Measurements from ENCODE around the gene NLRP7.
"Not testable (repeated sequence)": the region's sequence is repeated elsewhere in the genome, so short reads cannot be mapped to it uniquely, and the experiment has no call there.

Gene NLRP7

DNA sequence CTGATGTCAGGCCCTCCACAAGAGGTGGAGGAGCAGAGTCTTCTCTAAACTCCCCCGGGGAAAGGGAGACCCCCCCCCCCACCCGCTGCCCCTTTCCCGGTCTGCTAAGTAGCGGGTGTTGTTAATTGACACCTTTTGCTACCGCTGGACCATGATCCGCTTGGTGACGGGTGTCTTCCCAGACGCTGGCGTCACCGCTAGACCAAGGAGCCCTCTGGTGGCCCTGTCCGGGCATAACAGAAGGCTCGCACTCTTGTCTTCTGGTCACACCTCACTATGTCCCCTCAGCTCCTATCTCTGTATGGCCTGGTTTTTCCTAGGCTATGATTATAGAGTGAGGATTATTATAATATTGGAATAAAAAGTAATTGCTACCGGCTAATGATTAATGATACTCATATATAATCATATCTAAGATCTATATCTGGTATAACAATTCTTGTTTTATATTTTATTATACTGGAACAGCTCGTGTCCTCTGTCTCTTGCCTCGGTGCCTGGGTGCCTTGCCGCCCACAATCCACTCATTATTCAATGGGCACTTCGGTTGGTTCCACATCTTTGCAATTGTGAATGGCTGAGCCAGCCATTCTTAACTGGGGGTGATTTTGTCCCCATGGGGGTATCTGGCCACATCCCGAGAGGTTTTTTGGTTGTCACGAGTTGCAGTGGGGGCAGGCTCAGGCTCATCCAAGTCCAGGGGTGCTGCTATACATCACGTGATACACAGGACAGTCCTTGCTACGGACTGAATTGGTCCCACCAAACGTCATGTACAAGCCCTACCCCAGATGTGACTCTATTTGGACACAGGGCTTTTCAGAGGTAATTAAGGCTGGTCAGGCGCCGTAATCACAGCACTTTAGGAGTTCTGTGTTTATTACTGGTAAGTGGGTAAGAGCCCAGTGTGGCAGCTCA, 27.4 kb downstream of the NLRP7 start:
- DNase-seq (ENCODE audit: low read depth in 2 of 2, low spot score in 1 of 2), result not testable (repeated sequence)

DNA sequence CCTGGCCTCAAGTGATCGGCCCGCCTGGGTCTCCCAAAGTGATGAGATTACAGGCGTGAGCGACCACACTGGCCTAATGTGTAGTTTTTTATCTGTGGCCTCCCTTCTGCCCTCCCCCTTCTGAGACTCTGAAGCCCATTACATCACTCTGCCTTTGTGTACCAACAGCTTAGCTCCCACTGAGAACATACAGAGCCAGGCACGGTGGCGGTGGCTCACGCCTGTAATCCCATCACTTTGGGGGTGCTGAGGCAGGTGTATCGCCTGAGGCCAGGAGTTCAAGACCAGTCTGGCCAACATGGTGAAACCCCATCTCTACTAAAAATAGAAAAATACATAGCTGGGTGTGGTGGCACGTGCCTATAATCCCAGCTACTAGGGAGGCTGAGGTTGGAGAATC, 28.8 kb downstream of the NLRP7 start:
- no peak for DNase-seq (ENCODE audit: low read depth in 2 of 2, low spot score in 1 of 2)

DNA sequence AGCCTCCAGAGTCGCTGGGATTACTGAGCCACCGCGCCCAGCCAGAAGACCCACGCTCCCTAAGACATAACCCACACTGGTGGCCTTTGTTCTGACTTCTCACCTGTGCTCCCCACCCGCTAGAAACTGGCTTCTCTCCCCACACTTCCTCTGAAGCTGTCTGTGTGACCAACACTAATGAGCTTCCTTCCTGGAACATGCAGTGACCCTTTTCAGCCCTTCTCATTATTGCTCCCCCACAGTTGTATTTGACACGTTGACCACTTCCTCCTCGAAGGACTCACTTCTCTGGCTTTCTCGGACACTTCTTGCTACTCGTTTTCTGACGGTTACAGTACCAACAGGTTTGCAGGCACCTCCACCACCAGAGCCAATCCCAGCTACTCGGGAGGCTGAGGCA, 30.5 kb downstream of the NLRP7 start:
- no peak for DNase-seq (ENCODE audit: low read depth in 2 of 2, low spot score in 1 of 2)

DNA sequence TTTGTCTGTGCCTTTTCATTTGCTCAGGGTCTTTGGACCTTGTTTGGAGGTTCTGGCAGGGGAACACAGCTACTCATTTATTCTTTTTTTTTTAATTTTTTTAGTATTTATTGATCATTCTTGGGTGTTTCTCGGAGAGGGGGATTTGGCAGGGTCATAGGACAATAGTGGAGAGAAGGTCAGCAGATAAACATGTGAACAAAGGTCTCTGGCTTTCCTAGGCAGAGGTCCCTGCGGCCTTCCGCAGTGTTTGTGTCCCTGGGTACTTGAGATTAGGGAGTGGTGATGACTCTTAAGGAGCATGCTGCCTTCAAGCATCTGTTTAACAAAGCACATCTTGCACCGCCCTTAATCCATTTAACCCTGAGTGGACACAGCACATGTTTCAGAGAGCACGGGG, 39.4 kb downstream of the NLRP7 start:
- DNase-seq (ENCODE audit: low read depth in 2 of 2, low spot score in 1 of 2), result not testable (repeated sequence)

DNA sequence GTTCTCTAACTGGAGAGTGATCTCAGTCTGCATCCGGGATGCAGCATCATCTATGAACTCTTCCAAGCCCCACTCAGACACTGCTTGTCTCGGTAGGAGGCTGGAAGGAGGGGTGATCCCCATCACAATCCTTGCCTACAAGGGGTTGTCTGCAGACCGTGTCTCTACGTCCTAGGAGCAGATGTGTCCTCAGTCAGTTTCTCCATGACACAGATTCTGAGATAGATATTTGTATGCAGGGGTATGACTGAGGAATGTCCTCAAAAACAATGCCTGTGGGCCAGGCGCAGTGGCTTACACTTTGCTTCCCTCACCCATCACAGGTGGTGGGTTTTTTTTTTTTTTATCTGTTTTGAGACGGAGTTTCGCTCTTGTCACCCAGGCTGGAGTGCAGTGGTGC, 40.5 kb downstream of the NLRP7 start:
- DNase-seq (ENCODE audit: low read depth in 2 of 2, low spot score in 1 of 2), result no peak

DNA sequence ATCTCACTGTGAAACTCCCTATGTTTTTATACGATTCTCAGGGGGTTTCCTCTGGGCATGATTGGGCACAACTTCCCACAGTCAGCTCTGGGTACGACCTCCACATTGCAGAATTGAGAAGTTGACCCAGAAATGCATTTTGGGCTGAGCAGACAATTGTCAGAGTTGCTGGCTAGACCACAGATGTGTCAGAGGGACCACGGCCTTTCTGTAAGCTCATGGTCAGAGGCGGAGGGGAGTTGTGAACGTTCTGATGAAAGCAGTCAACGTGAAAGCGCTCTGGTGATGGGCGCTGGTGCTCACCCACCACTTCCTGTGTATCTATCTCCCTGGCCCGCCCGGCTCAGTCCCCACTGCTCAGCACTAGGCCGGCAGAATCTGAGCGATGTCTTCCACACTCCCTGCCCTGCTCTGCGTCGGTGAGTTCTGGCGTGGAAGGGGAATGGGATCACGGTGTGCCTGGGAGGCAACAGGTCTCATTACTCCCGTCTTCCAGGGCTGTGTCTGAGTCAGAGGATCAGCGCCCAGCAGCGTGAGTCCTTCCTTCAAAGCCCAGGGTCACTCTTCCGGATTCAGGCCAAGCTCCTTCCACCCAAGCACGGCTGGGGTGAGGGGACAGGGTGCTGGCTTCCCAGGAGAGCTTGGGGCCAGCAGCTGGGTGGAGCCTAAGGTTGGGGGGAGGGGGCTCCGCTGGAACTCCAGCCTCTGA, 41.4 kb downstream of the NLRP7 start, which contains the start of gene NCR1:
Gene NCR1, plus strand, starts transcription at position 346 of the 709 bp plus-strand sequence. Its CDS starts 40 bp downstream, at position 386.
- DNase-seq (ENCODE audit: low read depth in 2 of 2, low spot score in 1 of 2), result peak in 1 of 2 donors; percentile 17

DNA sequence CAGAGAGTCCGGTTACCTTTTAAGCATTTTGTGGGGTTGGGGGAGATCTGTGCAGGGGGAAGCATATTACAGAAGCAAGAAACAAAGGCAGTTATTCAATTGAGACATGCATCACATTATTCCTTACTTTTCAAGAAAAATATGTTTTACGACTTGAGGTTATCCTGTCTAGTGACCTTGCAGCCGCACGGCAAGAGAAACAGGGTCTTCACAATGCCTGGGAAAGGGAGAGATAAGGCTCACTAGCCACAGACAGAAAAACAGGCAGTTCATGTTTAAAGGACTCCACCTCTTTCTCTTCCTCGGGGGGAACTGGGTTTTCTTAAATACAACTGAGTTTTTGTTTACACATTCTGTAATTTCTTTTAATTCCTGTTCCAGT, 41.9 kb downstream of the NLRP7 start:
- DNase-seq (ENCODE audit: low read depth in 2 of 2, low spot score in 1 of 2), result no peak

DNA sequence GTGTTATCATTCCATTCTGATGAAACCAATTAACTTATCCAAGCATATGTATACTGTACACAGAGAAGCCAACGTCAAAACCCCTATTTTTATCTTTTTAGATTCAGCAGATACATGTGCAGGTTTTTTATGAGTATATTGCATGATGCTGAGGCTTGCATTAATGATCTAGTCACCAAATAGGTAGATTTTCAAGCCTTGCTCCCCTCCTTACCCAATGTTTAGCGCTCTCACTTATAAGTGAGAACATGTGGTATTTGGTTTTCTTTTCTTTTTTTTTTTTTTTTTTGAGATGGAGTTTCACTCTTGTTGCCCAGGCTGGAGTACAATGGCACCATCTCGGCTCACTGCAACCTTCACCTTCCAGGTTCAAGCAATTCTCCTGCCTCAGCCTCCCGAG, 43.1 kb downstream of the NLRP7 start:
- DNase-seq (ENCODE audit: low read depth in 2 of 2, low spot score in 1 of 2), result not testable (repeated sequence)

DNA sequence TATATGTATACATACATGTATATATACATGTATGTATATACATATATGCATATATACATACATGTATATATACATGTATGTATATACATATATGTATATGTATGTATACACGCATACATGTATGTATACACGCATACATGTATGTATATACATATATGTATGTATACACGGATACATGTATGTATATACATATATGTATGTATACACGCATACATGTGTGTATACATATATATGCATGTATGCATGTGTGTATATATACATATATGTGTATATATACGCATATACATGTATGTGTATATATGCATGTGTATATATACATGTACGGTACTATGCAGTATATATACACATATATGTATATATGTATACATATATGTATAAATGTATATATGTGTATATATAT, 44.0 kb downstream of the NLRP7 start:
- no peak for DNase-seq (ENCODE audit: low read depth in 2 of 2, low spot score in 1 of 2)

DNA sequence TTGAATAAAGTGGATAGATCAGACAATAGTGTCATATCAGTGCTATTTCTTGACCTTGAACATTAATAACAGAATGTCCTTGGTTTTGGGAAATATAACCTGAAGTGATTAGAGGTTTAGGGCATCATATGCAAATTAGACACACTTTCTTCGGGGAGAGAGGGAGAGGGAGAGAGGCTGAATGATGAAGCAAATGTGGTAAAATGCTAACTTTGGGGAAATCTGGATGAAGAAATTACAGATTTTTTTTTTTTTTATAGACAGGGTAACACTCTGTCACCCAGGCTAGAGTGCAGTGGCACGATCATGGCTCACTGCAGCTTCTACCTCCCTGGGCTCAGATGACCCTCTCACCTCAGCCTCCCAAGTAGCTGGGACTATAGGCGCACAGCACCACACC, 45.3 kb downstream of the NLRP7 start:
- DNase-seq (ENCODE audit: low read depth in 2 of 2, low spot score in 1 of 2), result no peak

DNA sequence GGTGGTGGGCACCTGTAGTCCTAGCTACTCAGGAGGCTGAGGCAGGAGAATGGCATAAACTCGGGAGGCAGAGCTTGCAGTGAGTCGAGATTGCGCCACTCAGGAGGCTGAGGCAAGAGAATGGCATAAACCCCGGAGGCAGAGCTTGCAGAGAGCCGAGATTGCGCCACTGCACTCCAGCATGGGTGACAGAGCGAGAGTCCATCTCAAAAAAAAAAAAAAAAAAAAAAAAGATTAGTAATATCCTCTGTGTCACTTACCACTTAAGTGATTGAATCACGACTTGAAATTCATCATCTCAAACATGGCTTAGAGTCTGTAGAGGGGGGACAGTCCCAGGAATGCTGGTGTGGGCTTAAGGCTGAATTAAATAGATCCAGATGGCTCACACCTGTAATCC, 46.2 kb downstream of the NLRP7 start:
- not testable (repeated sequence) for DNase-seq (ENCODE audit: low read depth in 2 of 2, low spot score in 1 of 2)

DNA sequence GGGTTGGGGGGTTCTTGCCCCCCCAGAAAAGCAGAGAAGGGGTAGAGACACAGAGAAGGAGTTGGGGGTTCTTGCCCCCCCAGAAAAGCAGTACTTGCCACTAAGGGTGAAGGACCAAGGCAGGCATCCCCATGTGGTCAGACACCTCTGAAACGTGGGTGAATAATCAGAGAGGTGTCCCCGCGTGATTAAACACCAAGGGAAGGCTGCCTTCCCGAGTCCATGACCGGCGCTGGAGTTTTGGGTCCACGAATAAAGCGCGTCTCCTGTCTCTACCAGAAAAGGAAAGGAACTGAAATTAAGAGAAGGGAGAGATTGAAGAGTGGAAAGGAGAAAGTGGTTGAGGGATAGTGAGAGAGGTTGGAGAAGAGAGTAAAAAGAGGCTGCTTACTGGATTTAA, 47.7 kb downstream of the NLRP7 start:
- not testable (repeated sequence) for DNase-seq (ENCODE audit: low read depth in 2 of 2, low spot score in 1 of 2)

DNA sequence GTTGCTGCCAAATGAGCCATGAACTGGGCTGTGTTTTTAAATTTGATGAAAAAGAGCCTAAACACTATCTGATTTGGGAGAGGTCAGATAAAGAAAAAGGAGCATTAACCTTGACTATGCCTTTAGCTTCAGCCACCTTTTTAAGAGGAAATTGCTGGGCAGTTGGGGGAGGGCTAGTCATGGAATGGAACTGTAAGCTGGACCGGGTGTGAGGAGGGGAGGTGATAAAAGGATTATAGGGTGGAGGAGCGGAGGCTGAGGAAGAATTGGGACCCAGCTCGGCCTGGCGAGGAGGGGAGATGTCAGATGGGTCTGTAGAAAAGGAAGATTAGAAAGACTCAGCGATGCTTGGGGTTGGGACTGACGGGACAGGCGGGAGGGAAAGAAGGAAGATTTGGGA, 48.6 kb downstream of the NLRP7 start:
- DNase-seq (ENCODE audit: low read depth in 2 of 2, low spot score in 1 of 2), result not testable (repeated sequence)

DNA sequence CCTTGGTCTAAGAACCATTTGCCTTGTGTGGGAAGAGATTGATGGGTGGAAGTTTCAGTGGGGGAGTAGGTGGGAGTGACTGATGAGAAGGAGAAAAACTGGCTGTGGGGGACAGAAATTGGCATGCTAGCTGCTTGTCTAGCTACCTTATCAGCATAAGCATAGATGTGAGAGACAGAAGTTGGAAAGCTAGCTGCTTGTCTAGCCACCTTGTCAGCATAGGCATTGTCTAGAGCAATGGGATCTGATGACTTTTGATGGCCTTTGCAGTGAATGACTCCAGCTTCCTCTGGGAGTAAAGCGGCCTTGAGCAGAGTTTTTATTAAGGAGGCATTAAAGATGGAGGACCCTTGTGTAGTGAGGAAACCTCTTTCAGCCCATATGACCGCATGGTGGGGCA, 51.3 kb downstream of the NLRP7 start:
- DNase-seq (ENCODE audit: low read depth in 2 of 2, low spot score in 1 of 2), result no peak

DNA sequence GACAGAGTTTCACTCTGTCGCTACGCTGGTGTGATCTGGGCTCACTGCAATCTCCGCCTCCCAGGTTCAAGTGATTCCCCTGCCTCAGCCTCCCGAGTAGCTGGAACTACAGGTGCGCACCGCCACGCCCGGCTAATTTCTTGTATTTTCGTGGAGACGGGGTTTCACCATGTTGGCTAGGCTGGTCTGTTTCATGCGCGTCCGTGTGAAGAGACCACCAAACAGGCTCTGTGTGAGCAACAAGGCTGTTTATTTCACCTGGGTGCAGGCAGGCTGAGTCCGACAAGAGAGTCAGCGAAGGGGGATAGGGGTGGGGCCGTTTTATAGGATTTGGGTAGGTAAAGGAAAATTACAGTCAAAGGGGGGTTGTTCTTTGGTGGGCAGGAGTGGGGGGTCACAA, 53.2 kb downstream of the NLRP7 start:
- DNase-seq (ENCODE audit: low read depth in 2 of 2, low spot score in 1 of 2), result not testable (repeated sequence)

DNA sequence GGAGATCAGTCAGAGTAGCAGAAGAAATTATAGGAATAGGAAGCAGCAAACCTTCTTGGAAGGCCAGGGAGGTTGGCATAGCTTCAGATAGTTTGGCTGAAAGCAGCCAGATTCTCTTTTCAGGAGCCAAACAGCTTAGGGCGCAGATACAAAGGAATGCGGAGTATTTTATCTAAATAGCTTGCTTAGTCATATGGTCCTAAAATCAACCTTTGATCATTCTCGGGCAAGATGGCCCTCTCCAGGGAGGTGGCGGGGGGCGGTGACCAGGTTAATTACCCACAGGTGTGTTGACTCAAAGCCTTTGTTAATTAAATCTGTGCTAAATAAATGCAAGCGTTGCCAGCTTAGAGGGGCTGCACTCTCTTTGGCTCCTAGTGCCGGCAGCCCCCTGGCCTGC, 53.9 kb downstream of the NLRP7 start:
- DNase-seq (ENCODE audit: low read depth in 2 of 2, low spot score in 1 of 2), result no peak

DNA sequence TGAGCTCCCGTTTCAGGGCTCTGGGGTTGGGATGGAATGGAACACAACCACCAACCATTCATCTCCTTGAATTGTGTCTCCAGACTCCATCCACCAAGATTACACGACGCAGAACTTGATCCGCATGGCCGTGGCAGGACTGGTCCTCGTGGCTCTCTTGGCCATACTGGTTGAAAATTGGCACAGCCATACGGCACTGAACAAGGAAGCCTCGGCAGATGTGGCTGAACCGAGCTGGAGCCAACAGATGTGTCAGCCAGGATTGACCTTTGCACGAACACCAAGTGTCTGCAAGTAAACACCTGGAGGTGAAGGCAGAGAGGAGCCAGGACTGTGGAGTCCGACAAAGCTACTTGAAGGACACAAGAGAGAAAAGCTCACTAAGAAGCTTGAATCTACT, 57.8 kb downstream of the NLRP7 start:
- DNase-seq (ENCODE audit: low read depth in 2 of 2, low spot score in 1 of 2), result no peak

DNA sequence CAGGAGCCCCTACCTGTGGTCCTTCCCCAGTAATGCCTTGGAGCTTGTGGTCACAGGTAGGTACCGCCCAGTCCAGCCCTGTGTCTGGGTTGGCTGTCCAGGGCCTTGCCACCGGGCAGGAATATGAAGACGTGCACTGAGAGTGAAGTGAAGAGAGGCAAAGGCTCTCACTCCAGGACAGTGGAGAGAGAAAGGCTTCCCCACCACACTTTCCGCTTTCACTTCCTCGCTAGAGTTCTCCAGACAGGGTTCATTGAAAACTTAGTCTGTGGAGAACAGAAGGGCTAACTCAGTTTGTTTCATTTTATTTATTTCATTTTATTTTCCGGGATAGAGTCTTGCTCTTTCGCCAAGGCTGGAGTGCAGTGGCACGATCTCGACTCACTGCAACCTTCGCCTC, 59.1 kb downstream of the NLRP7 start:
- no peak for DNase-seq (ENCODE audit: low read depth in 2 of 2, low spot score in 1 of 2)

DNA sequence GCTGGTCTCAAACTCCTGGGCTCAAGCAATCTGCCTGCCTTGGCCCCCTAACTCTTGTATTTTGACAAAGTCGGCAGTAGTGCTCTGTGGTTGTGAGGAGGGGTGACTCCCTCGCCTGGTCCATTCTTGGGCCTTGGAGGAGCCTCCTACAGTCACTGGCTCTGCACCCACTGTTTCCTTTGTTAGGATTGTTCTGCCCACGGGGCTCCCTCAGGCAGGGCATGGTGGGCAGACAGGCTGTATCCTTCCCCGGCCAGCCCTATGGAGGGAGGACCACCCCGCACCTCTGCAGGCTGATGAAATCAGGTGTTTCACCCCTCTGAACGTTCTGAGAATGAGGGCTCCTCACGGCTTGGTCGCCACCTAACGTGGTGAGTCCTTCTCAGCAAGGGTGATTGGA, 64.1 kb downstream of the NLRP7 start:
- DNase-seq (ENCODE audit: low read depth in 2 of 2, low spot score in 1 of 2), result no peak

DNA sequence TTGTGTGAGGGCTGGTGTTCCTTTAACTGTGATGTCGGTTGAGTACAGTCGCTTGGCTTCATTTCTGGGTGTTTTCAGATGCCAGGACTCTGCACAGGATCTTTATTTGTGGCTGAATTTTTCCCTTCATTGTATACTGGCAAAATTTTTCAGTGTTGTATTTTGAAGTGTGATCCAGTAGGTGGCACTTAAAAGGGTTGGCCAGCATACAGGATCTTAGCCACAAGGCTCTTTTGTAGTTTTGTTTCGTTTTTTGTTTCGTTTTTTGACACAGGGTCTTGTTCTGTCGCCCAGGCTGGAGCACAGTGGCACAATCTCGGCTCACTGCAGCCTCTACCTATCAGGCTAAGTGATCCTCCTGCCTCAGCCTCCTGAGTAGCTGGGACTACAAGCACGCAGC, 64.6 kb downstream of the NLRP7 start:
- DNase-seq (ENCODE audit: low read depth in 2 of 2, low spot score in 1 of 2), result no peak

DNA sequence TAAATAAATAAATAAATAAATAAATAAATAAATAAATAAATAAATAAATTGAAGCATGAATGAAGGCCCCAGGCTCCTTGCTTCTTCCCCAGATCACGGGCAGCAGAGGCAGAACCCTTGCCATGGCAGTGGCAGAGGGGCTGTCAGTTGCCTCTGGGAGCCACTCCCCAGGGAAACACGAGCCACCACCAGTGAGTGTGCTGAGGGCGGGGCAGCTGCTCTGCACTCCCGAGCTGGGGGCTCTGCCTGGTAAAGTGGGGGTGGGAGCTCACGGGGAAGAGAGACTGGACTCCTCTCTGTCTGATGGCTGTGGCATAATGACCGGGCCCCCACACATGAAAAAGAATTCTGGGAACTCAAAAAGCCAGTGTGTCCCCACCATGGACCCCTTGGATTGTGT, 65.4 kb downstream of the NLRP7 start:
- DNase-seq (ENCODE audit: low read depth in 2 of 2, low spot score in 1 of 2), result no peak

DNA sequence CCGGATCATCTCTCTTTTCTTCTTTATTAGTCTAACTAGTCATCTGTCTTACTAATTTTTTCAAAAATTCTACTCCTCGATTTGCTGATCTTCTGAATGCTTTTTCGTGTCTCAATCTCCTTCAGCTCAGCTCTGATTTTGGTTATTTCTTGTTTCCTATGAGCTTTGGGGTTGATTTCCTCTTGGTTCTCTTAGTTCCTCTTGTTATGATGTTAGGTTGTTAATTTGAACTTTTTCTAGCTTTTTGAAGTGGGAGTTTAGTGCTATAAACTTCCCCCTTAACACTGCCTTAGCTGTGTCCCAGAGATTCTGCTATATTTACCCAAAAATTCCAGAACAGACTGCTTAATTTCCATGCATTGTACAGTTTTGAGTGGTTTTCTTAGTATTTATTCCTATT, 69.9 kb downstream of the NLRP7 start:
- DNase-seq (ENCODE audit: low read depth in 2 of 2, low spot score in 1 of 2), result no peak

Data from stimulated activated CD8-positive, alpha-beta memory T cell treated with anti-CD3 and anti-CD28 coated beads, Interleukin-4, amount 100 ng/mL, for 1 hour (primary cell).